Mesendoderm (in vitro differentiated cells): ENCODE data around the gene TBC1D10B.
A peak's percentile ranks its signal among the peaks of the same experiment; 100 is the strongest.

Source experiments
- DNase-seq: peaks from one replicate; pipeline ENCODE4 v3.0.0; 2013
- H2AK5ac ChIP-seq: 2 replicates; pipeline ENCODE4 v1.6.1; 2013; ENCODE audit warnings: low read length, inconsistent platforms
- H2BK120ac ChIP-seq: 2 replicates; pipeline ENCODE4 v1.6.1; 2013; ENCODE audit warnings: low read depth, mild to moderate bottlenecking, low read length, moderate library complexity, mixed read lengths
- H2BK15ac ChIP-seq: replicated peaks from 2 replicates; pipeline ENCODE4 v1.6.1; 2013; ENCODE audit warnings: low read depth, mild to moderate bottlenecking, moderate library complexity
- H2BK5ac ChIP-seq: 2 replicates; pipeline ENCODE4 v1.6.1; 2013; ENCODE audit warnings: low read length, inconsistent platforms
- H3K18ac ChIP-seq: 2 replicates; pipeline ENCODE4 v1.6.1; 2013; ENCODE audit warnings: mild to moderate bottlenecking, low read length, mixed read lengths
- H3K23ac ChIP-seq: one replicate; pipeline ENCODE4 v1.6.1; 2013; ENCODE audit warnings: low read length
- H3K27ac ChIP-seq: 2 replicates; pipeline ENCODE4 v1.5.1; 2013; ENCODE audit warnings: low read depth, mild to moderate bottlenecking, inconsistent platforms, low read length, moderate library complexity
- H3K27me3 ChIP-seq: 2 replicates; pipeline ENCODE4 v1.6.1; 2013; ENCODE audit warnings: low read length, control low read depth, mild to moderate bottlenecking, inconsistent platforms; ENCODE audit not compliant: insufficient read depth, poor library complexity
- H3K36me3 ChIP-seq: 2 replicates; pipeline ENCODE4 v1.6.1; 2013; ENCODE audit warnings: low read length, inconsistent platforms; ENCODE audit not compliant: control insufficient read depth, insufficient read depth
- H3K4ac ChIP-seq: one replicate; pipeline ENCODE4 v1.6.1; 2013; ENCODE audit warnings: low read depth, mild to moderate bottlenecking, low read length, moderate library complexity
- H3K4me1 ChIP-seq: 2 replicates; pipeline ENCODE4 v1.6.1; 2013; ENCODE audit warnings: low read depth, low read length, inconsistent platforms; ENCODE audit not compliant: control insufficient read depth
- H3K4me2 ChIP-seq: 2 replicates; pipeline ENCODE4 v1.6.1; 2013; ENCODE audit warnings: low read length
- H3K4me3 ChIP-seq: 2 replicates; pipeline ENCODE4 v1.5.1; 2013; ENCODE audit warnings: mild to moderate bottlenecking, low read length
- H3K56ac ChIP-seq: one replicate; pipeline ENCODE4 v1.6.1; 2013; ENCODE audit warnings: low read length
- H3K79me1 ChIP-seq: 2 replicates; pipeline ENCODE4 v1.6.1; 2013; ENCODE audit warnings: low read length, inconsistent platforms
- H3K79me2 ChIP-seq: 2 replicates; pipeline ENCODE4 v1.6.1; 2013; ENCODE audit warnings: mild to moderate bottlenecking, low read length; ENCODE audit not compliant: control insufficient read depth, insufficient read depth
- H3K9ac ChIP-seq: 2 replicates; pipeline ENCODE4 v1.6.1; 2013; ENCODE audit warnings: low read length, inconsistent platforms
- H4K5ac ChIP-seq: one replicate; pipeline ENCODE4 v1.6.1; 2013; ENCODE audit warnings: low read length
- H4K8ac ChIP-seq: one replicate; pipeline ENCODE4 v1.6.1; 2013; ENCODE audit warnings: low read depth, mild to moderate bottlenecking, control low read depth, low read length, moderate library complexity
- WGBS: extraction: QIAGEN DNeasy Blood & Tissue Kit; methylation state at CpG from one replicate; pipeline ENCODE4 v1.1.7; 2013; ENCODE audit warnings: low lambda C conversion rate, missing lambda C conversion rate; ENCODE audit not compliant: insufficient coverage; ENCODE audit errors: extremely low coverage; 5-methylcytosine and 5-hydroxymethylcytosine counted together

The TBC1D10B gene

GRCh38 chr16:30355954-30356308 is 14.4 kb downstream of the TBC1D10B start:
- Histone ChIP-seq H2BK15ac (no peak overlapping the region), H3K4me2 (peak overlapping the region; percentile 97), H3K18ac (no peak overlapping the region), H3K23ac (no peak overlapping the region), H3K4me3 (peak overlapping the region; percentile 39), H4K5ac (no peak overlapping the region), H3K56ac (peak overlapping the region; percentile 96), H2AK5ac (peak overlapping the region; percentile 72), H3K4ac (peak overlapping the region; percentile 56), H3K79me1 (peaks cover 17% of the 10 kb centered on the region), H2BK120ac (no peak overlapping the region), H3K36me3 (peaks cover 12% of the 10 kb centered on the region), H3K9ac (peak overlapping the region; percentile 93), H3K4me1 (peaks cover 2% of the 10 kb centered on the region), H3K27me3 (no peaks in the 10 kb centered on the region), H3K27ac (peak overlapping the region; percentile 65), H4K8ac (no peak overlapping the region), H3K79me2 (peaks cover 15% of the 10 kb centered on the region), H2BK5ac (peak overlapping the region; percentile 82)
- no CpG with 5 or more reads among the region's 7 CpGs for WGBS
- no peak for DNase-seq

DNA sequence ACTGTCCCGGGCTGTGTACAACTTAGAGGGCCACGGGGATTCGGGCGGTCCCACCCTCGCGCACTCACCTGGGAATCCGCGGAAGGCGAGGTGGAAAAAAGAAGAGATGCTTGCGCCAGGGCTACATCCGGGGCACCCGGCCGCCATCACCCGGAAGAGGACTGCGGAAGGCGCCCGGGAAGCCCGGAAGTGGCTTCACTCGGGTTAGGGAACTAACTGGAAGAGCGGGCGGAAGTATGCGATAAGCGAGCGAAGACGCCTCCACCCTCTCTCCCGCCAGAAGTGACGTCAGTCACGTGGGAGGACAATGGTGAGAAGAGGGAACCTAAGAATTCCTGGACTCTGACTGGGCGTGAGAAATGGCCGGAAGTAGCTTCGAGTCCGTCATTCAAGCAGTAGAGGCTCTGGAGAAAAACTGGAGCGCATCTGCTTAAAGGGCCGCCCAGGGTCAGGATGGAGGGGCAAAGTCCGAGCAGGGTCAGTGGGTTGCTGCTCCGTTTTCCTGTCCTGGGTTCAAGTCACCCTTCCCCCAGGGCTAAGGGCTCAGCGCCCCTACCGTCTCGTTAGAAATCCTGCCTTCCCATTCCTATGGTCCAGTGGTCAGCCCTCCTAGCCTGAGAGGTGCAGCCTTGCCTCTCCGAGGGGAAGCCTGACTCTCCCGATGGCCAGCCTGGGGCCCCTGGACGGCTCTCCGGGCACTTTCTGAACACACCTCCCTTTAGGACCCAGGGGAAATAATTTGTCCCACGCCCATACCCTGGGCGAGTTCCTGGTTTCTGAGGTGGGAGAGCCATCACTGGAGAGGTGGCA is 14.9 kb downstream of the TBC1D10B start, which contains the start of gene CD2BP2:
Gene CD2BP2, minus strand, starts transcription at position 165 of the 810 bp plus-strand sequence. CDS start 627 bp downstream, outside the sequence.
- Histone ChIP-seq H3K4me2 (peak within 1 kb of the TSS; percentile 97), H4K5ac (peak within 1 kb of the TSS; percentile 59), H3K4me3 (peak within 1 kb of the TSS; percentile 95), H3K56ac (peak within 1 kb of the TSS; percentile 97), H3K4ac (peak within 1 kb of the TSS; percentile 66), H3K18ac (peak within 1 kb of the TSS; percentile 69), H4K8ac (peak within 1 kb of the TSS; percentile 5), H3K9ac (peak within 1 kb of the TSS; percentile 97), H2BK15ac (no peak within 1 kb of the TSS), H3K27ac (peak within 1 kb of the TSS; percentile 91), H2AK5ac (peak within 1 kb of the TSS; percentile 72), H3K36me3 (peaks cover 13% of the 10 kb centered on the region), H3K27me3 (no peaks in the 10 kb centered on the region), H2BK5ac (peak within 1 kb of the TSS; percentile 92), H3K79me2 (peaks cover 15% of the 10 kb centered on the region), H3K23ac (peak within 1 kb of the TSS; percentile 96), H3K79me1 (peaks cover 15% of the 10 kb centered on the region), H2BK120ac (no peak within 1 kb of the TSS), H3K4me1 (peaks cover 2% of the 10 kb centered on the region)
- no CpG with 5 or more reads among the region's 45 CpGs for WGBS
- DNase-seq = peak; percentile 100

DNA sequence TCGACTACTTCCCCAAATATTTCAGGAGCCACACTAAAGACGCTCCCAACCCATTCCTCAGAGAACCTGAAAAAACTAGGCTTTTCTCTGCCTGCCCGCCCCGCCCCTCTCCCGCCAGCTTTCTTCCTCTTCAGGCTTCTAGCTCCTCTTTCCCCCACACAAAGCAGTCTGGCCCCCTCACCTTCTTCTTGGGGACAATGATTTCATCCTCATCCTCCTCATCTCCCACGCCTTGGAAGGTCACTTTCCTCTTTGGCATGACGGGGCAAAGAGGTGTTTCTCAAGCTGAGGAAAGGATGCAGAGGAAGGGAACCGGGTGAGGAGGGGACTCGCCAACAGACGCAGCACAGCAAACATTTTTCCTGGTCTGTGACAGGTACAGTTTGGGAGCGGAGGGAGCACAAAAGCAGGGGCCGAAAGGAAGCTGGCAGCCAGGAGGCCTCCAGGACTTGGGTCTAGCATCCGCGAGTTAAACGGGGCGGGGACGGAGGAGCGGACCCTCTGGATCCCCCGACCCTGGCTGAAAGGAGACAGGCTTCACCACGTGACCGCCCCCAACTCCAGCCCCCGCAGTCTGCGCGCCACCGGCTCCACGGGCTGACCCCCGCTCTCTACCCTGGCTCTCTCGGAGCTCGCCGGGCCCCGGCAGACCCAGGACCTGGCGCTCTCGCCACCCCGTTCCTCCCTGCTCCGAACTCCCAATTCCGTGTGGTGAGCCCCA is 15.7 kb downstream of the TBC1D10B start:
- H3K4me1 ChIP-seq = peaks cover 2% of the 10 kb centered on the region
- DNase-seq = no peak

DNA sequence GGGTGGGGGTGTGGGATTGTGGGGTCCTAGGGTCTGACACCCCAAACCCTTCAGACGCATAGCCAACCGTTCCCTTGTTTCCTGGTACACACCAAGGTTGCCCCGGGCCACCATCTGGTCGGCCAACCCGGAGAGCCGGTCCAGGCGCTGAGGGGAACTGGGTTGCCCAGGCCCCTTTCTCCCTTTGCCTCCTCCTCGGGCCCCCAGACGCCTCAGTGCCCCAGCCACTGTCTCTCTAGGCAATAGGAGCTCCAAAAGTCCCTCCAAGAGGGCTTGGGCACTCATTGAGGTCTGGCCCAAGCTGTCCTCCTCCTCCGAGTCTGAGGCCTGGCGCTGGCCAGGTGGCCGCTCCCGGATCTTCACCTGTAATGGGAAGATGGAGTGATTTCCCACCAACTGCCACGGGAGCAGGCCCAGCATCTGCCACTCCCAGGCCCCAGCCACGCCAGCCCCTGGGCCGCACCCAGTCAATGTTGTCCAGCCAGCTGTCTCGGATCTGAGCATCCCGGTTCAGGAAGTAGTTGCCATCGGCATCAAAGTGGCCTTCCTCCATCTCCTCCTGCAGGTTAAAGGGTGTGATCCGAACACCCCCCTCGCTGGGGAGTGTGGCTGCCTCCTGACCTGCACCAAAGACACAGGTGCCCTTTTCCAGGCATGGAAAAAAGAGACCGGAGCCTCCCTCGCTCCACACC is 16.7 kb downstream of the TBC1D10B start:
- no peak overlapping the region for H2AK5ac ChIP-seq

More for the DNA sequence above, 15.7 kb downstream of the TBC1D10B start:
- H3K36me3 ChIP-seq = peaks cover 13% of the 10 kb centered on the region
- H3K27ac ChIP-seq = peak overlapping the region; percentile 56
- H3K4ac ChIP-seq = peak overlapping the region; percentile 66
- peak overlapping the region; percentile 95 for H3K4me3 ChIP-seq
- no peak overlapping the region for H2BK5ac ChIP-seq
- no CpG with 5 or more reads among the region's 36 CpGs for WGBS
- H3K56ac ChIP-seq = peak overlapping the region; percentile 97
- no peak overlapping the region for H2BK120ac ChIP-seq
- peaks cover 15% of the 10 kb centered on the region for H3K79me1 ChIP-seq
- no peak overlapping the region for H2AK5ac ChIP-seq
- peak overlapping the region; percentile 1 for H3K23ac ChIP-seq
- H3K79me2 ChIP-seq = peaks cover 15% of the 10 kb centered on the region
- H4K5ac ChIP-seq = no peak overlapping the region
- peak overlapping the region; percentile 63 for H3K4me2 ChIP-seq
- peak overlapping the region; percentile 97 for H3K9ac ChIP-seq
- H4K8ac ChIP-seq = no peak overlapping the region
- peak overlapping the region; percentile 69 for H3K18ac ChIP-seq
- H3K27me3 ChIP-seq = no peaks in the 10 kb centered on the region
- no peak overlapping the region for H2BK15ac ChIP-seq

DNA sequence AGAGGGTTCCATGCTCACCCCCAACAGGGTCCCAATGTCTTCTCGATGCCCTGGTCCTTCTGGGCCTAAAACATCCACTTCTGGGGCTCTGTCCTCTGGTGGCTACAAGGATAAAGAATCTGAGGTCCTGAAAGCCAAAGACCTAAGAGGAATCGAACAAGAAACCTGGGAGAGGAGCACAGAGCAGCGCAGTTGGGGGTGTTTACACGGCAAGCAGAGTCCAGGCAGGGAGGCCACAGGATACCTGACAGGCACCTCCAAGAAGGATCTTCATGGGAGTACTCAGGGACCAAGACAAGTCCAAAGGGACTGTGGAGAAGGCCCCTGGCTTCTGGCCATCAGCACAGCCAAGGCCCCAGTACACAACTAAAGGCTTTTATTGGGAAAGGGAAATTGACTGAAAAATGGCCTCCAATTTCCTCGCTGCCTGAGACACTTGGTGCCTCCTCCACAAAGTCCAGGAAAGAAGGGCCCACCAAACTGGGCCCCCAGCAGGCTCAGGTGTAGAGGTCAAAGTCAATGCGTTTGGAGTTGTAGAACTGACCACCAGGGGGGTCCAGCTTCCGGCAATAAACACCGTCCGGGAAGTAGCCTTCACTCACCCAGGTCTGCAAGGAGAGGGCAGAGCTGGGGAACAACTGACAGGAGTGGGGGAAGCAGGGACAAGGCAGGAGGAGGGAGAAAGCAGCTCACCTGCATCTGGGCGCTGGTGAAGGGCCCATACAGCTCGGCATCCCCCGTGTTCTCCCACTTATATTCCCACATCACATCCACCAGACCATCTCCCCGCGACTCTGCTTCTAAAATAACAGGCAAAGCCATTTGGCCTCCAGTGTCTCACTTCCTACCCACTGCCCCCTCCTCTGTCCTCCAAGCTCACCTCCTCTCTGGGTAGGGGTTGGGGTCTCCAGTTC is 17.5 kb downstream of the TBC1D10B start:
- H3K9ac ChIP-seq = no peak overlapping the region
- peaks cover 15% of the 10 kb centered on the region for H3K79me2 ChIP-seq
- H4K5ac ChIP-seq = no peak overlapping the region
- H3K79me1 ChIP-seq = peaks cover 15% of the 10 kb centered on the region
- H3K4me3 ChIP-seq = no peak overlapping the region
- WGBS = no CpG with 5 or more reads among the region's 14 CpGs
- H3K4ac ChIP-seq = no peak overlapping the region
- no peak overlapping the region for H2BK120ac ChIP-seq
- peaks cover 2% of the 10 kb centered on the region for H3K4me1 ChIP-seq
- H2AK5ac ChIP-seq = no peak overlapping the region
- no peak overlapping the region for H3K4me2 ChIP-seq
- H3K36me3 ChIP-seq = peaks cover 11% of the 10 kb centered on the region
- H2BK15ac ChIP-seq = no peak overlapping the region
- no peaks in the 10 kb centered on the region for H3K27me3 ChIP-seq
- no peak overlapping the region for H4K8ac ChIP-seq
- DNase-seq = peak; percentile 47
- H3K27ac ChIP-seq = no peak overlapping the region
- no peak overlapping the region for H3K23ac ChIP-seq
- no peak overlapping the region for H3K56ac ChIP-seq
- H3K18ac ChIP-seq = no peak overlapping the region
- H2BK5ac ChIP-seq = no peak overlapping the region

More for the DNA sequence above, 16.7 kb downstream of the TBC1D10B start:
- Histone ChIP-seq H3K23ac (no peak overlapping the region), H3K4ac (no peak overlapping the region), H2BK15ac (no peak overlapping the region), H3K18ac (no peak overlapping the region), H3K4me1 (peaks cover 2% of the 10 kb centered on the region), H4K5ac (no peak overlapping the region), H3K79me1 (peaks cover 15% of the 10 kb centered on the region), H4K8ac (no peak overlapping the region), H3K4me3 (no peak overlapping the region), H2BK120ac (no peak overlapping the region), H3K79me2 (peaks cover 15% of the 10 kb centered on the region), H3K27ac (no peak overlapping the region), H3K56ac (peak overlapping the region; percentile 97), H3K9ac (peak overlapping the region; percentile 97), H3K36me3 (peaks cover 13% of the 10 kb centered on the region), H2BK5ac (no peak overlapping the region), H3K27me3 (no peaks in the 10 kb centered on the region), H3K4me2 (peak overlapping the region; percentile 63)
- DNase-seq = no peak
- WGBS = no CpG with 5 or more reads among the region's 23 CpGs
